Measurements from ENCODE around the gene SCN8A. TPM values are rescaled to one million over a fixed set of nuclear protein-coding genes. Genes with fewer than 3 reads are reported as not detected.

Gene SCN8A
- total and polyA plus RNA-seq, 9 donors, result 0.21 to 2.9 (median 1.5) TPM

GRCh38 chr12:51822956-51823355 is 231.9 kb downstream of the SCN8A start:
- Histone ChIP-seq H3K4me3 (no peak overlapping the region), H3K36me3 (no peaks in the 10 kb centered on the region), H3K27me3 (no peaks in the 10 kb centered on the region), H3K4me1 (ENCODE audit: insufficient read depth) (no peaks in the 10 kb centered on the region), H3K27ac (no peak overlapping the region), H3K9me3 (no peaks in the 10 kb centered on the region)
- intact Hi-C loops (cut with DNase I), result no loop called here
- no peak for TF ChIP-seq POLR2A (IDR thresholded peaks at IDR 0.05)
- TF ChIP-seq, protein P1, sequence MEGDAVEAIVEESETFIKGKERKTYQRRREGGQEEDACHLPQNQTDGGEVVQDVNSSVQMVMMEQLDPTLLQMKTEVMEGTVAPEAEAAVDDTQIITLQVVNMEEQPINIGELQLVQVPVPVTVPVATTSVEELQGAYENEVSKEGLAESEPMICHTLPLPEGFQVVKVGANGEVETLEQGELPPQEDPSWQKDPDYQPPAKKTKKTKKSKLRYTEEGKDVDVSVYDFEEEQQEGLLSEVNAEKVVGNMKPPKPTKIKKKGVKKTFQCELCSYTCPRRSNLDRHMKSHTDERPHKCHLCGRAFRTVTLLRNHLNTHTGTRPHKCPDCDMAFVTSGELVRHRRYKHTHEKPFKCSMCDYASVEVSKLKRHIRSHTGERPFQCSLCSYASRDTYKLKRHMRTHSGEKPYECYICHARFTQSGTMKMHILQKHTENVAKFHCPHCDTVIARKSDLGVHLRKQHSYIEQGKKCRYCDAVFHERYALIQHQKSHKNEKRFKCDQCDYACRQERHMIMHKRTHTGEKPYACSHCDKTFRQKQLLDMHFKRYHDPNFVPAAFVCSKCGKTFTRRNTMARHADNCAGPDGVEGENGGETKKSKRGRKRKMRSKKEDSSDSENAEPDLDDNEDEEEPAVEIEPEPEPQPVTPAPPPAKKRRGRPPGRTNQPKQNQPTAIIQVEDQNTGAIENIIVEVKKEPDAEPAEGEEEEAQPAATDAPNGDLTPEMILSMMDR (IDR thresholded peaks at IDR 0.05), result no peak
- no peak for TF ChIP-seq EP300 (IDR thresholded peaks at IDR 0.05)
- WGBS, 3 donors, result 90 to 96% (median 93%) methylated on average over 4 of the region's 4 CpGs
- no peak for DNase-seq

DNA sequence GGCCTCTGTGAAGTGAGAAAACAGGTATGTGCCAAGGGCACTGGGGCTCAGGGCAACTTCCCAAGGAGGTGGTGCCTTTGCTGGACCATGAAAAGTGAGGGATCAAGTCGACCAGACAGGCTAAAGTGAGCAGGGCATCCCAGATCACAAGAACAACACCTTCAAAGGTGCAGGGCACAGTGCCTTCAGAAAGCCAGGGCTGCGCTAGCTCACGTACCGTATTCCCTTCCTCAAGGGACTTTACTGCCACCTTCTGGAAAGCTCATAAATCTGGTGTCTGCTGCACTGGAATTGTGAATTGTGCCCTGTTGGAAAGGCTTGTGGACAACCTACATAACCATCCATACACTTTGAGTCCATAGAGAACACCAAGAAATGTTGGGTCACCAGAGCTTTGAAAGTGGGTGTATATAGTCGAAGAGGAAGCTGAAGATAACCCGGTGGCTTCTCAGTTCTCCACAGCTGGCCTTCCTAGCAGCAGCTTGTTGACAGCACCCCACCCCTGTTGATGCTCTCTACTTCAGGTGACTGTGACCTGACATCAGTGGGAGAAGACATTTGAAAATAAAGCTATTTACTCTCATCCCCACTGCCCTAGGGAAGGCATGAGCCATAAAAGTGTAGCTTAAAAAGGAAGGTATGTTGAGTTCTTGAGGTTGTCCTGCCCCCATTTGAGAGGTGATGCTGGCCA is 233.0 kb downstream of the SCN8A start:
- no peak for DNase-seq
- H3K4me1 ChIP-seq (ENCODE audit: insufficient read depth), result no peaks in the 10 kb centered on the region
- H3K4me3 ChIP-seq, result no peak overlapping the region
- TF ChIP-seq, protein P1 (IDR thresholded peaks at IDR 0.05), result no peak
- TF ChIP-seq EP300 (IDR thresholded peaks at IDR 0.05) (no peak), POLR2A (IDR thresholded peaks at IDR 0.05) (no peak)
- H3K27me3 ChIP-seq, result no peaks in the 10 kb centered on the region
- 19 to 38% (median 27%) methylated on average over 6 of the region's 6 CpGs for WGBS, 3 donors
- intact Hi-C loops (cut with DNase I), result no loop called here
- no peaks in the 10 kb centered on the region for H3K9me3 ChIP-seq
- no peaks in the 10 kb centered on the region for H3K36me3 ChIP-seq
- H3K27ac ChIP-seq, result no peak overlapping the region

DNA sequence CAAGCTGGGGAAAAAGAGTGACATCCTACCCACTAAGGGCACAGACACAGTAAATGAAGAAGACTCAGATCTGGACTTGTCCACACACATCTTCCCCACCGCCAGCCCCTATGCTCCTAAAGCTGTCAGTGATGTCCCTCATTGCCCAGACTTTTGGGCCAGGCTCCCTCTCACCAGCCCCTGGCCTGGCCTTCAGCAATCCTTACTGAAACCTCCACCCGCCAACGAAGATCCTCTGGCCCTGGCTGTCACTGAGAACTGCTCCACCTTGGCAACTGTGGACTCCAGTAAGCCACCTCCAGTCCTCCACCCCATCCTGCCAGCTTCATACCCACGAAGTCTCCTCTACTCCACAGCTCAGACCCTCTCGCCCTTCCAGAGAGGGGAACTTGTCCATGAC is 234.2 kb downstream of the SCN8A start:
- H3K27ac ChIP-seq, result no peak overlapping the region
- intact Hi-C loops (cut with DNase I), result no loop called here
- WGBS, 3 donors, result 71 to 87% (median 81%) methylated on average over 5 of the region's 5 CpGs
- no peak overlapping the region for H3K4me3 ChIP-seq
- TF ChIP-seq EP300 (IDR thresholded peaks at IDR 0.05), result no peak
- TF ChIP-seq, protein P1 (IDR thresholded peaks at IDR 0.05), result no peak
- no peak for TF ChIP-seq POLR2A (IDR thresholded peaks at IDR 0.05)
- DNase-seq, result no peak
- H3K9me3 ChIP-seq, result no peaks in the 10 kb centered on the region
- H3K4me1 ChIP-seq (ENCODE audit: insufficient read depth), result no peaks in the 10 kb centered on the region
- H3K36me3 ChIP-seq, result no peaks in the 10 kb centered on the region
- no peaks in the 10 kb centered on the region for H3K27me3 ChIP-seq

- TF ChIP-seq EP300 (IDR thresholded peaks at IDR 0.05) (no peak), POLR2A (IDR thresholded peaks at IDR 0.05) (no peak)
- TF ChIP-seq, protein P1 (IDR thresholded peaks at IDR 0.05), result no peak
- no peaks in the 10 kb centered on the region for H3K36me3 ChIP-seq
- no peaks in the 10 kb centered on the region for H3K27me3 ChIP-seq
- H3K4me3 ChIP-seq, result no peak overlapping the region
- no peak for DNase-seq
- no peaks in the 10 kb centered on the region for H3K4me1 ChIP-seq (ENCODE audit: insufficient read depth)
- H3K27ac ChIP-seq, result no peak overlapping the region
- H3K9me3 ChIP-seq, result no peaks in the 10 kb centered on the region
- intact Hi-C loops (cut with DNase I), result no loop called here
- 64 to 72% (median 71%) methylated on average over 4 of the region's 4 CpGs for WGBS, 3 donors
Measured at GRCh38 chr12:51826881-51827280, 235.8 kb downstream of the SCN8A start.

All from ovary (tissue), 9 donors.